Effector CD4-positive, alpha-beta T cell (primary cell): ENCODE results near the gene YES1.
"Not testable (repeated sequence)": the region's sequence is repeated elsewhere in the genome, so short reads cannot be mapped to it uniquely, and the experiment has no call there.

Experiments
- DNase-seq: peaks from one replicate; pipeline ENCODE4 v3.0.0-alpha.2; 2020

YES1 gene

DNA sequence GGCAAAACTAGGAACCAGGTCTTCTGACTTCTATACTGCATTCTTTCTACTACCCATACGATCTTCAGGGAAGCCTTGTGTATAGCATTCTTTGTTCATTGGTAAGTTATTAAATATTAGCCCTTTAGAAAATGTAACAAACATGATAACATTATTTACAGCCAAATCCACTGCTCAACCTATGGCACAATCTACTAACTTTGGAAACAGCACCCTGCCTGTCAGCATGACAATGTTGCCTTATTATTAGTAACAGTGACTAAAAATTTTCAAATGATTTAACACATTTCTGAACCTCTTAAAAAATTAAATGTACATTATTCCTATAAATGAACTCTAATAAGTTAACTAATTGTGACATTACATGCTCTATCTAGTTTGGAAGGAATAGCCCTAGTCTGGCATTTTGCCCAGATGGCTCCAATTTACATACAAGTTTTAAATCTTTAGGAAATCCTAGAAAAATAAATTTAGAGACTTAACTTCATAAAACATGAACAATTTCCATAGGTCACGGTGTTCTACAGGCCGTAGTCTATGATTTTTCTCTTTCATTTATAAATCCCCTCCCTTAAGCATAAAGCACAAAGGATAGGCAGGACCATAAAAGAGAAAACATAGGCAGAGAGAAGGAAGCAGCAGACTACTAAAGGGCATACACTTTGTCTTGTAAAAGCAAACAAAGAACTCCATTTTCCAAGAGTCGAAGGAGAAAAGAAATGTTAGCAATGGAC is 33.7 kb downstream of the YES1 start:
- no peak for DNase-seq

DNA sequence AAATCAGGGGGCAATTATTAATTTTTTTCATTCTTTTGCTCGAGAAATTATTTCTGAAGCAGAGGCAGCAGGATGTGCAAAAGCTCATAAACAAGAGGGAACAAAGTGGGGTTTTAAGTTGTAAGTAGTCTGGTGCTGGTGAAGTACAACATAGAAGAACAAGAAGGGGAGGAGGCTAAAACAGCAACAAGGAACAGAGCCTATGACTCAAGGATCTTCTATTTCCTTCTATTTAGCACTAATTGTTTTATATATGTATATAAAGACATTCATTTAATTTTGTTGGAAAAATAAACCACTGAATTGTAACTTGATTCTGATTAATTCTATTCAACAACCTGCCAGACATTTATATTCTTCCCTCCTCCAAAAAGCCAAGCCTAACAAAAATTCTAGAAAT is 35.0 kb downstream of the YES1 start:
- no peak for DNase-seq

DNA sequence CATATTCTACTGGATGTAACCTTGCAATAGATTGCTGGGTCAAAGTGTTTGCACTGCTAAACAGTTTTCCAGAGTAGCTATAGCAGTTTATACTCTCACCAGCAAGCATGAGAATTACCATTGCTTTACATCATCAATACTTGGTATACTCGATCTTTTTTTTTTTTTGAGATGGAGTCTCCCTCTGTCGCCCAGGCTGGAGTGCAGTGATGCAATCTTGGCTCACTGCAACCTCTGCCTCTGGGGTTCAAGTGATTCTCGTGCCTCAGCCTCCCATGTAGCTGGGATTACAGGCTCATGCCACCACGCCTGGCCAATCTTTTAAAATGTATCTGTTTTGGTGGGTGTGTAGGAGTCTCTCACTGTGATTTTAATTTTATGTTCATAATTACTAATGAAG is 36.0 kb downstream of the YES1 start:
- DNase-seq: not testable (repeated sequence)

DNA sequence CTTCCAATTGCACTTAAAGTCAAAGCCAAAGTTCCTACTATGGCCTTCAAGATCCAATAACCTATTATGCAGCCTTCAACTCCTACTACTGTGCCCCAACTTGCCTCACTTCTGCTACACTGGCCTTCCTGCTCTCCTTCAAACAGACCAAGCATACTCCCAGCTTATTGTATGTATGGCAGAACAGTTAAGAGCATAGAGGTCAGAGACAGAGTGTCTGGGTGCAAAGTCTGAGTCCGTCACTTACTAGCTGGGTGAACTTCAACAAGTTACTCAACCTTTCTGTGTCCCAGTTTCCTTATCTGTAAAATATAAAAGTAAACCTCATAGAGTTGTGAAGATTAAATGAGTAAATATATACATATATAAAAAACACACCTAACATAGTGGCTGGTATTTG is 37.2 kb downstream of the YES1 start:
- DNase-seq: no peak

DNA sequence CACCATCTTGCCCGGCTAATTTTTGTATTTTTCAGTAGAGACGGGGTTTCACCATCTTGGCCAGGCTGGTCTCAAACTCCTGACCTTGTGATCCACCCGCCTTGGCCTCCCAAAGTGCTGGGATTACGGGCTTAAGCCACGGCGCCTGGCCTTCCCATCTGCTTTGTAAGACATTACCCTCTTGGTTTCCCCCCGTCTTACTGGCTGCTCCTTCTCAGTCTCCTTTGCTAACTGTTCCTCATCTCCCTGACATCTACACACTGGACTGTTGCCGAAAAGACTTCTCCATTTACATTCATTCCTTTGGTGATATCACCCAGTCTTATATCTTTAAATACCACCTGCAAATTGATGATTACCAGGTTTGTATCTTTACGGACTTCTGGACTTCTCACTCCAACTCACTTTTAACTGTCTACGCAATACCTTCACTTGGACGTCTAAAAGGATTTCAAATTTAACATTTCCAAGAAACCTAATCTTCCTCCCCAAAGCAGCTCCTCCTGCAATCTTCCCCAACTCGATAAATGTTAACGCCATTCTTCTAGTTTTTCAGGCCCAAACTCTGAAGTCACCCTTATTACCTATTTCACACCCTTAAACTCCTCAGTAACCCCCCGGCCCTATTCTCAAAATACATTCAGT is 37.9 kb downstream of the YES1 start:
- no peak for DNase-seq

DNA sequence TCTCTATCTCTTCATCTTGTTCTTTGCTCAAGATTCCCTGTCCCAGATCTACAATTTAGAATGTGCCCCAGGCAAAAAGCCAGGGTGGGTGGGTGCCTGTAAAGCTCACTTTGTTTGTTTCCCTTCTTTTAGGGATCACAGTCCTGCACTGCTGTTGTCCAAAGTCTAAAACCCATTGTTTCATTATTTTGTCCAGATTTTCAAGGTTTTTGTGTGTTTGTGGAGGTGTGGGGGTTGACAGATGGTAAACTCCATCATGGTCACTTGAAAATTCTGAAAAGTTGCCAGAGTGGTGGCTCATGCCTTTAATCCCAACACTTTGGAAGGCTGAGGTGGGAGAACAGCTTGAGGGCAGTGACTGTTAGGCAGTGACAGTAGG is 41.5 kb downstream of the YES1 start:
- DNase-seq: no peak

DNA sequence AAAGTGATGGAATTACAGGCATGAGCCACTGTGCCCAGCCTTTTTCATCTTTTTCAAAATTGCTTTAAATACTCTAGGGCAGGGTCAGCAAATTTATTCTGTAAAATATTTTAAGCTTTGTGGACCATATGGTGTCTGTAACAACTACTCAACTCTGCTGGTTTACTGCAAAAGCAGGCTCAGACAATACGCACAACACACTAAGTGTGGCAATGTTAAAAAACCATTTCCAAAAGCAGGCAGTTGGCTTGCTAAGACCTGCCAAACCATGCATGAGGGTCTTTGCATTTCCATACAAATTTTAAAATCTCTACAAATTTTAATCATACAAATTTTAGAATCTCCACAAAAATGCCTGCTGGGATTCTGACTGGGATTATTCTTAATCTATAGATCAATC is 44.1 kb downstream of the YES1 start:
- no peak for DNase-seq

DNA sequence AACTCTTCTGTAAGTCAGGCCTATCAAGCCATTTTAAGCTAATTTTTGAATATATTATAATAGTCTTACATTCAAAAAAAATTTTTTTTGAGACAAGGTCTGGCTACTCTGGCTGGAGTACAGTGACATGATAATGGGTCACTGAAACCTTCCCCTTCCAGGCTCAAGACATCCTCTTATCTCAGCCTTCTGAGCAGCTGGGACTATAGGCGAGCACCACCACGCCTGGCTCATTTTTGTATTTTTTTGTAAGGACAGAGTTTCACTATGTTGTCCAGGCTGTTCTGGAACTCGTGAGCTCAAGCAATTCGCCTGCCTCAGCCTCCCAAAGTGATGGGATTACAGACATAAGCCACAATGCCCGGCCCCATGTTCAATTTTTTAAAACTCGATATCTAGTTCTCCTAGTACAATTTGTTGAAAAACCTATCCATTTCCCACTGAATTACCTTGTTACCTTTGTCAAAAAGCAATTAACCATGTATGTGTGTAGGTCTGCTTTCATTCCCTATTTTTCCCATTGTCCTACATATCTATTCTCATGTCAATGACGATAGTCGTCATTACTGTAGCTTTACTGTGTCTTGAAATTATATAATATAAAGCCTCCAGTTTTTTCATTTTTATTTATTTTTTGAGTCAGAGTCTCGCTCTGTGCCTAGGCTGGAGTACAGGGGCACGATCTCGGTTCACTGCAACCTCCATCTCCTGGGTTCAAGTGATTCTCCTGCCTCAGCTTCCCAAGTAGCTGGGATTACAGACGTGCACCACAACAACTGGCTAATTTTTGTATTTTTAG is 44.8 kb downstream of the YES1 start:
- no peak for DNase-seq

DNA sequence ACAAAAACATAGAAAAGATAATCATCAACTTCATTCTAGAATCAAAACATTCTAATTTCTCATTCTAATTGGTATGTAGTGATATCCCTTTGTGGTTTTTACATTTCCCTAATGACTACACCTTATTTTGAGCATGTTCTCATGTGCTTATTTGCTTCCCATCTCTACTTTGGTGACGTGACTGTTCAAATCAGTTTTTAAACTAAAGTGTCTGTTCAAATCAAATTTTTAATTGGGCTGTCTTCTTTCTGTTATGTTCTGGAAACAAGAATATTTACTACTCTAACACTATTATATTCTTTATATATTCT is 45.5 kb downstream of the YES1 start:
- DNase-seq: no peak

DNA sequence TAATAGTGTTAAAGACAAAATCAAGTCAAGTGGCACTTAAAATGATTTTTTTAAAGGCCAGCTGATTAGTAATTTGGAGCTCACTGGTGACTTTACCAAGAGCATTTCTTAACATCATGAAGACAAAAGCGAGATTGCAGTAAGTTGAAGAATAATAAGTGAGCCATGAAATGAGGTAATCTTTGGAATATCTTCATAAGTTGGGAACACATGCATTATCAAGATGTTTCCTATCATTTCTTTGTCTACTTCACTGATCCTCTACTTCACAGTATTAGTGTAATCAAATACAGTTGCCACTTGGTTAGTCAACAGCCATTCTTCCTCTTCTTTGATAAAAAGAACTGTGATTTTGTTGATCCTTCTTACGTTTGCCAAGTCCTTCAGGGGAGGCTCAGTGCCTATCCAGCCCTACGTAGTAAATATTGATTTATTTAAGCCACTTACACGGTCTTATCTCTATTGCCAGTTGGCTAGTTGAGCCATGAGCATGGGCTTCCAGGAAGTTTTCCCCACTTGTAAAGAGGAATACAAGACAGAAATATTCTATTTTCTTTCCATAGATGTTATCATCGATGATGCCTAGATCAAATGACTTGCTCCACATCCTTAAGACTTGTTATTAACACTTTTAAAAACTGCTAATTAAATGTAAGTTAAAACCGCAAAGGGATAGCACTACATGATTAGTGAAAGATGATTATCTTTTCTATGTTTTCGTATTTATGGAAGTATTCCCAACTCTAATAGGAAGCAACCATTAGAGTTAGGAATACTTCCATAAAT is 46.1 kb downstream of the YES1 start:
- DNase-seq: no peak

DNA sequence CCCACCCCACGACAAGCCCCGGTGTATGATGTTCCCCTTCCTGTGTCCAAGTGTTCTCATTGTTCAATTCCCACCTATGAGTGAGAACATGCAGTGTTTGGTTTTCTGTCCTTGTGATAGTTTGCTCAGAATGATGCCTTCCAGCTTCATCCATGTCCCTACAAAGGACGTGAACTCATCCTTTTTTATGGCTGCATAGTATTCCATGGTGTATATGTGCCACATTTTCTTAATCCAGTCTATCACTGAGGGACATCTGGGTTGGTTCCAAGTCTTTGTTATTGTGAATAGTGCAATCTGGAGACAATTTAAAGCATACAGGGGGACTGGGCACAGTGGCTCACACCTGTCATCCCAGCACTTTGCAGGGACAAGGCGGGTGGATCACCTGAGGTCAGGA is 52.2 kb downstream of the YES1 start:
- not testable (repeated sequence) for DNase-seq

DNA sequence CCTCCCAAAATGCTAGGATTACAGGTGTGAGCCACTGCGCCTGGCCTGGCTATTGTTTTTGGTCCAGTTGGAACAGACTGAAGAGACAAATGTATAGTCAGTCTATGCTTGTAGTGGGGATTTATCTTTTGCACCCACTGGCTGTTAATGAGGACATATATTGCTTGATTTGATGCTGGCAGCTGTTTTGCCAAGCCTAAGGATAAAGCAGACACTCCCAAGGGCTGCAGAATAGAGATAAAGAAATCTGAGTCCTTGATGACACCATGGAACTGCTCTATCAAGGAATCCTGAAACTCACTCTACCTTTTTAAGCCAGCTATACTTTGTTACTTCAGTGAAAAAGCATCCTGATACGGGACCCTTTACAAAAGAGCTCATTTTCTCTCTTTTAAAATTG is 56.5 kb downstream of the YES1 start:
- DNase-seq: no peak

DNA sequence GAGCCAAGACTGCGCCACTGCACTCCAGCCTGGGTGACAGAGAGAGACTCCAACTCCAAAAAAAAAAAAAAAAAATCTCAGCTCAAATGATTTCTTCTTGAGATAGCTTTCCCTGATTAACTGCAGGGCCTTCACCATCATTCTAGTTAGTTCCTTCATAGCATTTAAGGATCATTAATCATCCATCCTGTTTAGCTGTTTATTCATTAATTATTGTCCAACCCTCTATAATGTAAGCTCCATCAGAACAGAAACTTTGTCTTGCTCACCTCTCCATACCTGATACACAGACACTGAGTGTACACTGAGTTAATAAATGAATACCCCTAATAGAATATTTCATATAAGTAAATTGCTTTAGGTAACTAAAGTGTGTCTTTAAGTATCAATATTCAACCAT is 57.4 kb downstream of the YES1 start:
- no peak for DNase-seq

DNA sequence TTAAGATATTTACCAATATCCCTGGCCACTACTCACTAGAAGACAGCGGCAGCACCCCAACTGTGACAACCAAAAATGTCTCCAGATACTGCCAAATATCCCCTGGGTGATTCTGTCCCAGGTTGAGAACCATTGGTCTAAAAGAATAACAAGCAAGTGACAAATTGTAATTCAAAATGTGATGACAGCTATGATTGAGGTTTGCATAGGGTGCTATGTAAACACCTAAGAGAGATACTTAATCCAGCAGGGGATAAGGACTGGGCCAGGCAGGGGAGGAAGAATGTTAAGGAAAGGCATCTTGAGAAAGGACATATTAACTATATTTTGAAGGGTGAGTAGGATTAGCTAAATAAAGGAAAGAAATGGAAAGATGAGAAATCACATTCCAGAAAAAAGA is 61.6 kb downstream of the YES1 start:
- DNase-seq: no peak

DNA sequence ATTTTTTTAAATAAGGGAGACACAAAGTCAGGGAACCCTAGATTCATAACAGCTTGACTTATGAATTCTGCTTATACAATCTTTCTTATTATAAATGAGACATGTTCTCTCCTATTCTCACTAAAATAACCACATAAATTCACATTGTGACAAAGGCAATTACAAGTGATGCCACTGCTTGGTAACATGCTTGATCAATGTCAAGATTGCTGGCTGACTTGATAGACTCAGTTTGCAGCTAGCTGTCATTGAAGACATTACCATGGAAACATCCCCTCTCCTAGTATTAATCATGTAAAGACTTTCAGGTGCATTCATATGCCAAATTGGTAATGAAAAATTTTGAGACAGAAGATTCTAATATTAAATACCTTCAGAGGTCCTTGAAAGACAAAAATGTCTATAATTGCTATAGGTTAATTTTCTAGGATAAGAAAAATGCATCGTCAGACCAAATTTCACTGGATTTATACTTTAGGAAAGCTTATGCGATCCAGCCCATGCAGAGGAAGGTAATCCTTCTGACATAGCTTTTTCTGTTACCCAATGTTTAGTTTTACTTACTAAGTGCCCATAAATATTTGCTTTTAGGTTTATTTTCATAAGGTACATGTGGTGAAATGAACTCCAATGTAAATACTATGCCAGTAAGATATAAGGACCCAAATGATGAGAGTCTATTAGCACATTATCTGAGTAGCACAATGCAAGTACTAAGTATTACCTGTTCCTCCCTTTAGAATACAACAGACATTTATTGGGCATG is 67.0 kb downstream of the YES1 start:
- no peak for DNase-seq

DNA sequence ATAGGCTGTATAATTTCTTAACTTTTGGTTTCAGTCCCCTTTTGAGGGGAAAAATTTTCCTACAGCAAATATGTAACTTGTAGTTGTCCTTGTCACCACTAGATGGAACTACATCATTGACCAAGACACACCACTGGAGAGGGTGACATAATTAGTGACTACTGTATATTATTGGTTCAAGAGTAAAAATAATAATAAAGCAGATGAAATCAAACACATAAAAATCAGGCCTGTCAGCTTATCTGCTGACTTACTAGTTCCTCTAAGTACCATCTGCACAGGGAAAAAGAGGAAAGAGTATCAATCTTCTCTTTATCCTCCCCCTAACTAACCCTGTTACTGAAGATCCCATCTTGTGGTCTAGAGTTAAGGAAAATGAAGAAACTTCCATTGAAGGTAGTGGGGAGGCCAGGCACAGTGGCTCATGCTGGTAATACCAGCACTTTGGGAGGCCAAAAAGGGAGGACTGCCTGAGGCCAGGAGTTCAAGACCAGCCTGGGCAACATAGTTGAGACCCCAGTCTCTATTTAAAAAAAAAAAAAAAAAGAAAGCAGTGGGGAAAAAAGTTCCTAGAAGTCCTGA is 70.0 kb downstream of the YES1 start:
- DNase-seq: no peak

DNA sequence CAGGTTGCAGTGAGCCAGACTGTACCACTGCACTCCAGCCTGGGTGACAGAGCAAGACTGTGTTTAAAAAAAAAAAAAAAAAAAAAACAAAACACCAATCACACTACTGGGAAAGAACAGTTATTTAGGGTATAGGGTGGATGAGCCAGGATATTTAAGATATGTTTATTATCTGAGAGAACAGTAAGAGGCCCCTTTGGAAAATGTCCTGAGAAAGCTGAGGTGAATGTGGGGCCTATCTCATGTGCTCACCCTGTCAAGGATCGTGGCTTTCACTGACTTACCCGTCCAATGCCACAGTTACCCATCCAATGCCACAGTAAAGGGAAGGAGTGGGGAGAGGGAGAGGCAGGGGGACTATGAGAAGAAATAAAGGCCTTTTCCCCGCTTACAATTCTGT is 79.7 kb downstream of the YES1 start:
- no peak for DNase-seq

DNA sequence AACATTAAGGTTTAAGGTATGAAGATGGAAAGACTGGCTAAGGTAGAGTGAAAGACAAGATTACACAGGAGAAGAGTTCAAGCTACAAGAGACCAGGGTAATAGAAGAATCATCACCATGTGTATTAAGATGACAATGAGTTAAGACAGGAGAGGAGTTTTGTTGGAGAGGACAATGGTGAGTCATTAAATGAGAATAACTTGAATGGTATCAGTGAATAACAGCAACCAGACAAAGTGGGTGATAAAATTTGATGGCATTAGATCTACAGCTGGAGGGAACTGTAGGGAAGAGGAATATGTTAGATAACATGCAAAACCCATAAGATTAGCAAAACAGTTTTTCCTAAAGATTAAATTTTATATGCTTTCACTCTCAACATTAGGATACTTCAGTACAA is 80.9 kb downstream of the YES1 start:
- no peak for DNase-seq

DNA sequence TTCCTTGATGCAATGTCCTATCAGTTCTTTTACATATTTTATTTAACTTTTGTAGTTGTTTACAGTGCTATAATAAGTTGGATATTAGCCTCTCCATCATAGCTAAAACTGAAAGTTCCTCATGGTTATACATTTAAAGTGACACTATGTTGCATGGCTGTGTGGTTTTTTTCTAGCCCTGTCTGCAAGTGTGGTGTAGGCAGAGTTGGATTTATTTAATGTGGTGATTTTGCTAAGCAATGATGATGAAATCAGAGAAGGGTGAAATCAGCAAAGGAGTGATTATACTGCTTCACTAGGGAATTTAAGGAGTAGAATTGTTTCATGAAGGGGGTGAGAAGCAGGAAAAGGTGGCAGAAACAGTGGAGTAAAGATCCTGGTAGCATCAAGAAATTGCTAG is 81.3 kb downstream of the YES1 start:
- no peak for DNase-seq

DNA sequence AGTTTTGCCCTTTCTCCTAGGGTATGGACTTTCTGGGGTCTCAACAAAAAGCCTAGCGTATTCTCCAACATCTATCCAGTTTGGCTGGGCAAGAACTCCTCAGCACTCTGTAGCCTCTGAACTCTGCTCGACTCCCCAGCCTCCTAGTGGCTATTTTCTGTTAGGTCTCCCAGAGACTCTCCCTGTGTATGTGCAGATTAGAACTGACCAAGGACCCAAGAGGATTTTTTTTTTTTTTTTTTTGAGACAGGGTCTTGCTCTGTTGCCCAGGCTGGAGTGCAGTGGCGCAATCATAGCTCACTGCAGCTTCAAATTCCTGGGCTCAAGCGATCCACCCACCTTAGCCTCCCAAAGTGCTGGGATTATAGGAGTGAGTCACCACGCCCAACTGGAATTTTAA is 81.9 kb downstream of the YES1 start:
- DNase-seq: not testable (repeated sequence)

DNA sequence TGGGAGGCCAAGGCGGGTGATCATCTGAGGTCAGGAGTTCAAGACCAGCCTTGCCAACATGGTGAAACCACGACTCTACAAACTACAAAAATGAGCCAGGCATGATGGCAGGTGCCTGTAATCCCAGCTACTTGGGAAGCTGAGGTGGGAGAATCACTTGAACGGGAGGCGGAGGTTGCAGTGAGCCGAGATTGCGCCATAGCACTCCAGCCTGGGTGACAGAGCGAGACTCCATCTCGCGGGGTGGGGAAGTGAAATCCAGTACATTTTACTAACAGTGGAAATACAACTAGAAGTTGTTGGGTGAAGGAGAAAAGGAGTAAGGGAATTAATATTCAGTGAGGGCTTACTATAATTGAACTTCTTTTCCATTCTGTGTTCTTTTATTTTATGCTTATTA is 86.4 kb downstream of the YES1 start:
- DNase-seq: no peak

DNA sequence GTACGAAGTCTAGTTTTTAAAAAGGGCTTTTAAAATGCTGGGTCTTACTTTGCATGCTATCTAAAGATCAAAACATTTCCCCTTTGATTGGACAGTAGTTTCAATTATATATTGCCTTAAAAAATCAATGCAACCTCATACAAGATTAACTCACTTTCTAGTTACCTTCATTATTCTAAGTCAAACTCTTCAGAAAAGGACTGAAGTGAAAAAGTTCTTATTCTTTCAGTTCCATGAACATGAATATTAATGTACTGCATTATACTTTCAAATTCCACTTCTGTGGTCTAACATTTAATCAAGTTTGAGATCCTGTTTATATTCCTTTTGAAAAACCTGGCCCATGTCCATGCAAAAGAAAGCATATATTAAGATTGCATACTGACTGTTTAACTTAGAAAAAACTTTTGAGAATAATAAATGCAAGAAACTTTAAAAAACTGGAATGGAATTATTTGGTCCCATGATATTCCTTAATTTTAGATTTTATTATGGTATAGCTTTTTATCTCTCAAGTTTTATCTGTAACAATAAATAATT is 88.4 kb downstream of the YES1 start:
- DNase-seq: no peak
